ENCODE results near the gene TDRKH. TPM values are rescaled to one million over a fixed set of nuclear protein-coding genes. Genes with fewer than 3 reads are reported as not detected.

The TDRKH gene
- total RNA-seq, 2 donors from 2014 or later = 3.3 to 4.2 TPM

DNA sequence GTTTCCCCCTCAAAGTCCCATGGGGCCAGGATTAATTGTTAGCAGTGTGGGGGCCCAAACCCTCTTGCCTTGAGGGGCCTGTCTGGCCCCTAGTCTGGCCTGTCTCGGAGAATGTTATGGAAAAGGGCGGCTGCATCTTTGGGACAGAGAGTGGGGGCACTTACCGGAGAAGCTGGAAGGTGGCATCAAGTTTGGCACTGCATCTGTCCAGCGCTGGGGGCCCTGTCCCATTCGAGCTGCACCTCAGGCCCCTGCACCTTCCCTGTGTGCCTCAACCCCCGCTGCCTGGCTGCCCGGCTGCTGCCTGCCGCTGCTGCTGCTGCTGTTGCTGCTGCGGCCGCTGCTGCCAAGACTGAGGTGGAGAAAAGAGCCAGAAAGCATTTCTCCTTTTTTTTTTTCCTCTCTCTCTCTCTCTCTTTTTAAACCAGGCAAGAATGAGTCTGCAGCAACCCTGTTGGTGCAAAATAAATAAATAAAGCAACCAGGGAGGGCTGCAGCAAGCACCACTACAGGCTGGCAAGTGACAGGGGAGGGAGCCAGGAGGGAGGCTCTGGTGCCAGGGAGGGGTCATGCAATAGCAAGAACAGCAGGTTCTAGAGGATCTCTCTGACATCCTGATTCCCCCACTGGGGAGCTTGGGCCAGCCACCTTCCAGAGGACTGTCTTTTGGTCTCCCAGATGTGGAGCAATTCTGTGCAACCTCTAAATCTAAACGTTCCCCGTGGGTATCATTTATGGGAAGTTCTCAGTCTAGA, 14.9 kb upstream of the TDRKH start, which contains the start of gene LINGO4:
LINGO4 (minus strand) TSS at position 354 of the 755 bp plus-strand sequence. CDS start 2,715 bp downstream, outside the sequence.
- Histone ChIP-seq H3K27ac (no peak within 1 kb of the TSS), H3K27me3 (no peaks in the 10 kb centered on the region), H3K36me3 (no peaks in the 10 kb centered on the region), H3K9me3 (no peaks in the 10 kb centered on the region), H3K4me1 (no peaks in the 10 kb centered on the region), H3K4me3 (no peak within 1 kb of the TSS)
- DNase-seq (ENCODE audit: low spot score) = no peak
- TF ChIP-seq, protein P1, sequence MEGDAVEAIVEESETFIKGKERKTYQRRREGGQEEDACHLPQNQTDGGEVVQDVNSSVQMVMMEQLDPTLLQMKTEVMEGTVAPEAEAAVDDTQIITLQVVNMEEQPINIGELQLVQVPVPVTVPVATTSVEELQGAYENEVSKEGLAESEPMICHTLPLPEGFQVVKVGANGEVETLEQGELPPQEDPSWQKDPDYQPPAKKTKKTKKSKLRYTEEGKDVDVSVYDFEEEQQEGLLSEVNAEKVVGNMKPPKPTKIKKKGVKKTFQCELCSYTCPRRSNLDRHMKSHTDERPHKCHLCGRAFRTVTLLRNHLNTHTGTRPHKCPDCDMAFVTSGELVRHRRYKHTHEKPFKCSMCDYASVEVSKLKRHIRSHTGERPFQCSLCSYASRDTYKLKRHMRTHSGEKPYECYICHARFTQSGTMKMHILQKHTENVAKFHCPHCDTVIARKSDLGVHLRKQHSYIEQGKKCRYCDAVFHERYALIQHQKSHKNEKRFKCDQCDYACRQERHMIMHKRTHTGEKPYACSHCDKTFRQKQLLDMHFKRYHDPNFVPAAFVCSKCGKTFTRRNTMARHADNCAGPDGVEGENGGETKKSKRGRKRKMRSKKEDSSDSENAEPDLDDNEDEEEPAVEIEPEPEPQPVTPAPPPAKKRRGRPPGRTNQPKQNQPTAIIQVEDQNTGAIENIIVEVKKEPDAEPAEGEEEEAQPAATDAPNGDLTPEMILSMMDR (IDR thresholded peaks at IDR 0.05) = no peak

DNA sequence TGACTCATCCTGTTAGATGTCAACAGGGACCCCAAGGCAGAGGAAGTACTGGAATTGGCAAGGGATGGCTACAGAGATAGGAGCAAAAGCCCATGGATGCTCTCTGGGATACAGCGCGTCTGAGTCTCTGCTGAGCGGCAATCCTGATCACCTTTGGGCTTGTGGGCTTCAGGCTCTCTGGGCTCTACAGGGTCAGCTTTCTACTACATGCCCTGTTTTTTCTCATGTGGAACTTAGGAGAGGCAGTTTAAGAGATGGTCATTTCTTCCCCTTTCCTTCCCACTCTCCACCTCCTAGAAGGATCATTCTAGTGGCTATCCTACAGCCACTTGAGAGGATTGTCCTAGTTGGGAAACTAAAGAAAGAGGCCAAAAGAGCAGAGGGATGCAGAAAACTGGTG, 13.6 kb upstream of the TDRKH start:
- TF ChIP-seq, protein P1 (IDR thresholded peaks at IDR 0.05) = no peak
- H3K4me3 ChIP-seq = no peak overlapping the region
- H3K9me3 ChIP-seq = no peaks in the 10 kb centered on the region
- H3K36me3 ChIP-seq = no peaks in the 10 kb centered on the region
- H3K27ac ChIP-seq = no peak overlapping the region
- no peaks in the 10 kb centered on the region for H3K27me3 ChIP-seq
- no peak for DNase-seq (ENCODE audit: low spot score)
- H3K4me1 ChIP-seq = no peaks in the 10 kb centered on the region

DNA sequence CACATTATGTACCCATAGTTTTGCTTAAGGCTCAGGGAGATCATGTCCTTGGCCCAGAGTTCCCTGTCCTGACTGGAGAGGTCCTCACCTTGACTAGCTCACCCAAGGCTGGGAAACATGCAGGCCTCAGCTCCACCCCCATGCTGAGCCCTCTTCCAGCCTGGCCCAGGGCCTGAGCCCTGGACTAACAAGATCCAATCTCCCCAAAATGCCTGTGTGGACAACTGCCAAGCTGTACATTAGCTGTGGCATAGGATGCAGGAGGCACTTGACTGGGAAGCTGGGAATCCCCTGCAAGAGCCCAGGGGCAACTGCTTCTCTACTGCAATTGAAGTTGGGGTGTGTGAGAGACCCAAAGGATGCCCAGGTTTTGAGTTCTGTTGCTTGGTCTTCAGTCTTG, 12.9 kb upstream of the TDRKH start:
- no peaks in the 10 kb centered on the region for H3K9me3 ChIP-seq
- H3K27me3 ChIP-seq = no peaks in the 10 kb centered on the region
- DNase-seq (ENCODE audit: low spot score) = no peak
- TF ChIP-seq, protein P1 (IDR thresholded peaks at IDR 0.05) = no peak
- no peaks in the 10 kb centered on the region for H3K4me1 ChIP-seq
- no peaks in the 10 kb centered on the region for H3K36me3 ChIP-seq
- H3K4me3 ChIP-seq = no peak overlapping the region
- H3K27ac ChIP-seq = no peak overlapping the region

DNA sequence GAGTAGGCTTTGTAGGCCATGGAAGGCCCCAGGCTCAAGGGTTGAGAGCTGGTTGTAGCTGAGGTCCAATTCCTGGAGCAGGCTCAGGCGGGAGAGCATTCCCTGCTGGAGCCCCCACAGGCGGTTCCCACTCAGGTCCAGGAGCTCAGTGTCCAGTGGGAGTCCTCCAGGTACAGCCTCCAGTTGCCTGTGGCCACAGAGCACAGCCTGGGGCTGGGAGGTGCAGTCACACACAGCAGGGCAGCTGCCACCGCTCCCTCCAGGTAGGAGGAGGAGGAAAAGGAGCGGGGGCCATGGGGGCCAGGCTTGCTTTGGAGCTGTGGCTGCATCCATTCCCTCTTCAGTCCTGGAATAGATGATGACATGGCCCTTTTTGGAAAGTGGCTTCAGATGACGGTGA, 12.1 kb upstream of the TDRKH start:
- Histone ChIP-seq H3K9me3 (no peaks in the 10 kb centered on the region), H3K27me3 (no peaks in the 10 kb centered on the region), H3K36me3 (no peaks in the 10 kb centered on the region), H3K4me3 (no peak overlapping the region), H3K4me1 (no peaks in the 10 kb centered on the region), H3K27ac (no peak overlapping the region)
- no peak for DNase-seq (ENCODE audit: low spot score)
- TF ChIP-seq, protein P1 (IDR thresholded peaks at IDR 0.05) = no peak

DNA sequence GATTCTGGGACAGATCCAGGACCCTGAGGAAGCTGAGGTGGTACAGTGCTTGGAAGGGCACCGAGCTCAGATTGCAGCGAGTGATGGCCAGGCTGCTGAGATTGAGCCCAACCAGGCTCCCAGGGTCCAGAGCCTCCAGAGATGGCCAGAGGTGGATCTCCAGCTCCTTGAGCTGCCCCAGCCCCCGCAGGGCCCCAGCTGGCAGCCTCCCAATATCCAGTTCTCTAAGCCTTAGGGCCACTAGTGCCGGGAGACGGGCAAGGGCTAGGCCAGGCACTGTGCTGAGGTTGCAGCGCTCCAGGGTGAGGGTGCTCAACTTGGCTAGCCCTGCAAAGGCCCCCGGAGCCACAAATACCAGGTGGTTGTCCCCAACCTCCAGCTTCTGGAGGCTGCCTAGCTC, 11.5 kb upstream of the TDRKH start:
- no peaks in the 10 kb centered on the region for H3K4me1 ChIP-seq
- H3K9me3 ChIP-seq = no peaks in the 10 kb centered on the region
- no peaks in the 10 kb centered on the region for H3K36me3 ChIP-seq
- TF ChIP-seq, protein P1 (IDR thresholded peaks at IDR 0.05) = no peak
- no peaks in the 10 kb centered on the region for H3K27me3 ChIP-seq
- no peak overlapping the region for H3K27ac ChIP-seq
- no peak for DNase-seq (ENCODE audit: low spot score)
- no peak overlapping the region for H3K4me3 ChIP-seq

Measured in right atrium auricular region (tissue), 2 donors.